Heart left ventricle (tissue), 13 donors: ENCODE data around the gene TNK2.

Experiments
- POLR2A ChIP-seq, 2 donors: fragments of 450-650 bp; IDR thresholded peaks; one replicate each; pipeline ENCODE4 v1.6.1; 2017; ENCODE audit warnings: antibody characterized with exemption in 2 of 2, mild to moderate bottlenecking in 2 of 2, moderate library complexity in 2 of 2
- TF ChIP-seq, protein P1 (sequence below), 12 donors: fragments of 200-600 bp; sonication (generic) in 4 of 12; IDR thresholded peaks; one replicate each; pipeline versions ENCODE4 v1.5.0 to v1.8.0; 2018 to 2022; ENCODE audit warnings: antibody characterized with exemption in 12 of 12, mild to moderate bottlenecking in 5 of 12
- donor health status: ischemic (EF 13 %, LVEDD 7.1; RV severe dilation, severe dysfunction).
- donor health status: DM: no; HTN: yes; CAD: no.
- donor health status: DM: no; HTN: no; CAD: no.
- donor health status: ischemic (EF 25% LVEDD 6.9; RV normal size, moderate dysfunction).
- donor health status: ischemic (EF 25% LVEDD 5.7; RV mildly dilated, moderate dysfunction).
- donor health status: ischemic (EF 35%, LVEDD 5.7; RV mildly dilated, moderate dysfunction).
- donor health status: nonischemic (EF 11% LVEDD 7.7; RV severe dilation, severe dysfunction).
- donor health status: DM: yes; HTN: yes; CAD: no.
- donor health status: PGD.
- donor health status: ischemic (EF 29% LVEDD 5.4; RV normal size, mild dysfunction).
- donor health status: nonischemic (EF 23%, LVEDD 6.1; RV moderate dilation, normal function).

DNA sequence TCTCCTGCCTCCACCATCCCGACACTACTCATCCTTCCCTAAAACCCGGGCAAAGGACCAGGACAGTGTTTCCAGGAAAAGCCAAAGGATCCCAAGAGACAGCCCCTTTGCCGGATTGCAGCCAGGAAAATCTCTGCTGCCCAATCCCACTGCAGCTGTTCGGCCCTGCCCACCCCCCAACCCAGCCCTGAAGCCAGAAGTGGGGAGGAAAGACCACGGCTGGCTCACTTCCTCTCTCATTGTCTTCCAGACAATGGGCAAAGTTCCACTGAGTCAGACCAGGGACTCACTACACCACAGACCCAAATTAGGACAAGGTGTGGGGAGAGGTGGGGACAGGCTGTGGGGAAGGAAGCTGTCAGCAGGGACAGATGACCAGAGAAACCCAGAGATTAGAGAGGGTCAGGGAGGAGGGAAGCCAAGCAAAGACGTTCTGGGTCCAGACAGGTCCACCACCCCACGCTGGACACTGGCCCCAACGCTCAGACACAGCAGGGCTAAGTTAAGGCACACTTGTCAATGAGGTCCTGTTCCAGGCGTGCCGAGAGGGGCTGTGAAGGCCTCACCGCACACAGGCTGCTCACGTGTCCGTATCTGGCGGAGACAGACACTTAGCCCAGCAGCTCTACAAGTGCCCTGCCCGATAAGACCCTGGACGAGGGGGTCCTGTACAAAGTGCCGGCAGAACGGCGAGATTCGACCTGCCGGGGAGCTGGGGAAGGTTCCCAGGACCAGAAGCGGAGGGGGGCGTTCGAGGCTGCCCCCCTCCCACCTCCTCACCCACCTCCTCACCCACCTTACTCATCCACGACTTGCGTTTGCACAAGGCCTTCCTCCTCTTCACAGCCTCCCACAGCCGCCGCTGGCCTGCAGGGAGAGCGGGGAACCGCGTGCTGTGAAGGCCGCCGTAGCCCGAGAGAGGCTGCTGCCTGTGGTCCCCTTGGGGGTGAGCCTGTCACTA, 21.9 kb downstream of the TNK2 start:
- TF ChIP-seq, protein P1, sequence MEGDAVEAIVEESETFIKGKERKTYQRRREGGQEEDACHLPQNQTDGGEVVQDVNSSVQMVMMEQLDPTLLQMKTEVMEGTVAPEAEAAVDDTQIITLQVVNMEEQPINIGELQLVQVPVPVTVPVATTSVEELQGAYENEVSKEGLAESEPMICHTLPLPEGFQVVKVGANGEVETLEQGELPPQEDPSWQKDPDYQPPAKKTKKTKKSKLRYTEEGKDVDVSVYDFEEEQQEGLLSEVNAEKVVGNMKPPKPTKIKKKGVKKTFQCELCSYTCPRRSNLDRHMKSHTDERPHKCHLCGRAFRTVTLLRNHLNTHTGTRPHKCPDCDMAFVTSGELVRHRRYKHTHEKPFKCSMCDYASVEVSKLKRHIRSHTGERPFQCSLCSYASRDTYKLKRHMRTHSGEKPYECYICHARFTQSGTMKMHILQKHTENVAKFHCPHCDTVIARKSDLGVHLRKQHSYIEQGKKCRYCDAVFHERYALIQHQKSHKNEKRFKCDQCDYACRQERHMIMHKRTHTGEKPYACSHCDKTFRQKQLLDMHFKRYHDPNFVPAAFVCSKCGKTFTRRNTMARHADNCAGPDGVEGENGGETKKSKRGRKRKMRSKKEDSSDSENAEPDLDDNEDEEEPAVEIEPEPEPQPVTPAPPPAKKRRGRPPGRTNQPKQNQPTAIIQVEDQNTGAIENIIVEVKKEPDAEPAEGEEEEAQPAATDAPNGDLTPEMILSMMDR (IDR thresholded peaks at IDR 0.05): no peak
- no peak for TF ChIP-seq POLR2A (IDR thresholded peaks at IDR 0.05)
